Measurements from ENCODE around the gene ANKK1. TPM values are rescaled to one million over a fixed set of nuclear protein-coding genes. Genes with fewer than 3 reads are reported as not detected.

The ANKK1 gene
- total RNA-seq, 1 experiment from 2014 or later, result 0.22 TPM

DNA sequence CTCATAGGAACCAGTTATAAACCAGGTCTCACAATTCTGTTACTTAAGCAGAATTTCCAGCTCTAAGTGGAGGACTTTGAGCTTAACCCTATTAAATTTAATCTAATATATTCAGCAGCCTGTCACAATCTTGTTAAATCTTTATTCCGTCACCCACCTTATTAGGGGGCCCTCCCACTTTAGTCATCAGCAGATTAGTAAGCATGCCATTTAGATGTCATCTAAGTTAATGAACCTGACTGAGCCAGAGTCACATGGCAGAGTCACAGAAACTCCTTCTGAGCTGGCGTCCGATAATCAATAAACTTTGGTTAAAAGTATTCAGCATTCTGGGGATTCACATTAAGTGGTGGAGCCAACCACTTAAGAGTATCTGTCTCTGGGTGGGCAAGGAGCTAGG lies 38.1 kb upstream of the ANKK1 start:
- H3K9me2 ChIP-seq (replicated peaks; ENCODE audit: low read length), result no peaks in the 10 kb centered on the region
- no peaks in the 10 kb centered on the region for H3K27me3 ChIP-seq (ENCODE audit: low read length)
- no peaks in the 10 kb centered on the region for H3K79me2 ChIP-seq (ENCODE audit: low read length)
- no peaks in the 10 kb centered on the region for H4K20me1 ChIP-seq (ENCODE audit: low read length)
- intact Hi-C loops (cut with micrococcal nuclease), result no loop called here
- no peak overlapping the region for H3K27ac ChIP-seq (ENCODE audit: low read length)
- POLR2A ChIA-PET (ENCODE audit: unreplicated experiment), result interaction anchor here (0.6 kb wide), 1 partner anchor 35 kb away, joined by 5 read pairs; no protein-coding TSS in a partner anchor
- H3K36me3 ChIP-seq (ENCODE audit: low read depth, low read length), result peaks cover under 1% of the 10 kb centered on the region; the same call in 1 of the 2 replicates
- H3K4me3 ChIP-seq (ENCODE audit: low read length), result no peak overlapping the region
- no peak overlapping the region for H3K4me2 ChIP-seq (ENCODE audit: low read length)
- no peak for ATAC-seq
- no peak for DNase-seq
- H2AFZ ChIP-seq (ENCODE audit: low read length), result no peak overlapping the region
- no TSS peak for BruUV-seq (replicated peaks)
- no peak overlapping the region for H3K9ac ChIP-seq (ENCODE audit: low read length)
- no peaks in the 10 kb centered on the region for H3F3A ChIP-seq (ENCODE audit: low read length, unreplicated experiment)
- CTCF ChIA-PET, result interaction anchor here (0.5 kb wide), 1 partner anchor 1057 kb away, joined by 5 read pairs; no protein-coding TSS in a partner anchor
- no peaks in the 10 kb centered on the region for H3K4me1 ChIP-seq (ENCODE audit: insufficient read depth, low read length)
- TF ChIP-seq EZH2 (IDR thresholded peaks at IDR 0.05; ENCODE audit: low read length, unreplicated experiment) (no peak), EZH2phosphoT487 (IDR thresholded peaks at IDR 0.05; ENCODE audit: borderline replicate concordance, low read length) (no peak), CTCF (conservative IDR thresholded peaks at IDR 0.05; ENCODE audit: low read depth, low read length) (no peak)
- H3K9me3 ChIP-seq (ENCODE audit: low read length), result no peaks in the 10 kb centered on the region

DNA sequence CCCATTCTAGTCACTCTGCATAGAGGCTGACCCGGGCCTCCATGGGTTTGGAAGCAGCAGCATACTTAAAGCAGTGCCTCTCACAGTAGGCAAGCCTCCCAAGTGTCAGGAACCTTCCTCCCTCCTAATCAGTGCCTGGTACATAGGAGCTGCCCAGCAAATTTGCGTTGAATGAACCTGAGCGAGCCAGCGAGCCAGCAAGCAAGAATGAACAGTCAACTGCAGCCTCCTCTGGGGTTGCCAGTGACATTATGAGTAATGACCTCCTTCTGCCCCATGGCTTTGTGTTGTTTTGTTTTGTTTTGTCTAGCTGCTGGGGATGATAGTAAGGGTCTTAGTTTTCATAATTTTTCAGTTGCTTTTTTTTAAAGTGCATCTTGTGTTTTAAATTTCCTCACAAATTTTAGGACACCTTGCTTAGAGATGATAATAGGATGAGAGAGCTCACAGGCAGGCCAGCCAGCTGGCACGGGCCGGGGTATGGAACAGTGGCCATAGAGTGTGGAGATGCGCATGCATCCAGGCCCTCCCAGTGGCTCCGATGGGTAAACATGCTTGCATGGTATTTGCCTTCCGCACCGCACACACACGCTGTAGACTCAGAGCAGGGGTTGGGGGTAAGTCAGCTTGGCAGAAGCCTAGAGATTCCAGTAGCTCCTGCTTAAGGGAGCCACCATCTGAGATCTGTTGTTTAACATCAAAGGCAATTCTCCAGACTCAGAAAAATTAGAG lies 37.1 kb upstream of the ANKK1 start:
- H3K36me3 ChIP-seq (ENCODE audit: low read depth, low read length), result peaks cover 5% of the 10 kb centered on the region; the same call in 1 of the 2 replicates
- no peak overlapping the region for H3K27ac ChIP-seq (ENCODE audit: low read length)
- ATAC-seq (no peak), DNase-seq (no peak)
- no peaks in the 10 kb centered on the region for H3K79me2 ChIP-seq (ENCODE audit: low read length)
- CTCF ChIA-PET, result no interaction called here
- H3K9me3 ChIP-seq (ENCODE audit: low read length), result no peaks in the 10 kb centered on the region
- POLR2A ChIA-PET (ENCODE audit: unreplicated experiment), result no interaction called here
- no TSS peak for BruUV-seq (replicated peaks)
- TF ChIP-seq CTCF (conservative IDR thresholded peaks at IDR 0.05; ENCODE audit: low read depth, low read length), result no peak
- no peak for TF ChIP-seq EZH2 (IDR thresholded peaks at IDR 0.05; ENCODE audit: low read length, unreplicated experiment)
- no peak for TF ChIP-seq EZH2phosphoT487 (IDR thresholded peaks at IDR 0.05; ENCODE audit: borderline replicate concordance, low read length)
- H3F3A ChIP-seq (ENCODE audit: low read length, unreplicated experiment), result no peaks in the 10 kb centered on the region
- no peak overlapping the region for H3K9ac ChIP-seq (ENCODE audit: low read length)
- no peak overlapping the region for H2AFZ ChIP-seq (ENCODE audit: low read length)
- intact Hi-C loops (cut with micrococcal nuclease), result no loop called here
- H3K4me2 ChIP-seq (ENCODE audit: low read length), result no peak overlapping the region
- no peaks in the 10 kb centered on the region for H3K4me1 ChIP-seq (ENCODE audit: insufficient read depth, low read length)
- H3K4me3 ChIP-seq (ENCODE audit: low read length), result no peak overlapping the region
- H4K20me1 ChIP-seq (ENCODE audit: low read length), result no peaks in the 10 kb centered on the region
- no peaks in the 10 kb centered on the region for H3K9me2 ChIP-seq (replicated peaks; ENCODE audit: low read length)
- no peaks in the 10 kb centered on the region for H3K27me3 ChIP-seq (ENCODE audit: low read length)

- ATAC-seq (no peak), DNase-seq (no peak)
- Histone ChIP-seq H3K9me3 (ENCODE audit: low read length) (peaks cover 4% of the 10 kb centered on the region), H3K4me3 (ENCODE audit: low read length) (no peak overlapping the region), H3K9me2 (replicated peaks; ENCODE audit: low read length) (no peaks in the 10 kb centered on the region), H3F3A (ENCODE audit: low read length, unreplicated experiment) (no peaks in the 10 kb centered on the region), H2AFZ (ENCODE audit: low read length) (no peak overlapping the region), H3K79me2 (ENCODE audit: low read length) (no peaks in the 10 kb centered on the region), H3K36me3 (ENCODE audit: low read depth, low read length) (peaks cover 10% of the 10 kb centered on the region), H3K9ac (ENCODE audit: low read length) (no peak overlapping the region), H3K27me3 (ENCODE audit: low read length) (no peaks in the 10 kb centered on the region), H3K27ac (ENCODE audit: low read length) (no peak overlapping the region), H3K4me2 (ENCODE audit: low read length) (no peak overlapping the region), H4K20me1 (ENCODE audit: low read length) (no peaks in the 10 kb centered on the region), H3K4me1 (ENCODE audit: insufficient read depth, low read length) (no peaks in the 10 kb centered on the region)
- ChIA-PET POLR2A (ENCODE audit: unreplicated experiment) (no interaction called here), CTCF (no interaction called here)
- no TSS peak for BruUV-seq (replicated peaks)
- TF ChIP-seq EZH2phosphoT487 (IDR thresholded peaks at IDR 0.05; ENCODE audit: borderline replicate concordance, low read length) (no peak), CTCF (conservative IDR thresholded peaks at IDR 0.05; ENCODE audit: low read depth, low read length) (no peak), EZH2 (IDR thresholded peaks at IDR 0.05; ENCODE audit: low read length, unreplicated experiment) (no peak)
- intact Hi-C loops (cut with micrococcal nuclease), result no loop called here
These were observed 36.5 kb upstream of the ANKK1 start for GRCh38 chr11:113351068-113351450.
